GM19351 (cell line): Measurements from ENCODE around the gene SCARB1.
"Not testable (repeated sequence)": the region's sequence is repeated elsewhere in the genome, so short reads cannot be mapped to it uniquely, and the experiment has no call there.

ENCODE experiments used
- ATAC-seq: cut with Tn5 transposase; IDR thresholded peaks from one replicate; pipeline ENCODE4 v1.9.1; 2021; ENCODE audit warnings: mild to moderate bottlenecking, moderate library complexity; ENCODE audit not compliant: unreplicated experiment

The SCARB1 gene

DNA sequence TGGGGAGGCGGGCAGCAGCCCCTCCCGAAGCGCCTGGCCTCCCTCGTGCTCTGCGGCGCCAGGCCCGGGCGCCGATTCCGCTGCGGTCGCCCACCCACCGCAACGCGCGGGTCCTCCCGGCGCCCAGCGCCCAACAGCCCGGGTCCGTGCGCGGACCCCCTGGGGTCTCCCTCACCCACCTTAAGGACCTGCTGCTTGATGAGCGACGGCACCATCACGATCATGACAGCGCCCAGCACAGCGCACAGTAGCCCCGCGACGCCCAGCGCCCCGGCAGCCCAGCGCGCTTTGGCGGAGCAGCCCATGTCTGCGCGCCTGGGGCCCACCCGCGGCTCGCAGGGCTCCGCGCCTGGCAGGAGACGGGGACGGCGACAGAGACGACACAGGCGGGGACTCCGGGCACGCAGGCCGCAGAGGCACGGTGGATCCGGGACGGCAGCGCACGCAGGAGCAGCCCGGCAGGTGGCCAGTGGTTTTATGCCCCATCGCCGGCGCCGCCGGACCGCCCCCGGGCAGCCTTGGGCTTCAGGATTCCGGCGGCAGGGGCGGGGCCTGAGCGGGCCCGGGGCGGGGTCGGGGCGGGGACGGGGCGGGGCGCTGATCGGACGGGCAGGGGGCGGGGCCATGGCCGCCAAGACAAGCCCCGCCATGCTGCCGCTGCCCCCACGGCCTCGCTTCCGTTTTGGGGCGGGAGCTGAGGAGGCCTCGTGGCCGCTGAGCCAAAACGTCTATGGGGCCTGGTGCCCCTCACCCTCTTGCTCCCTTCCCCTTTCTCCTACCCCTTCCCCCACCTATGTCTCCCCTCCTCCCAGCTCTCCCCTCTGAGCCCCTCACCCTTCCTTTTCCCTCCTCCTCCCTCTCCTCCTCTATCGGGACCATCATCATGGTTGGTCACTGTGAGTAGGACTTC, at the start of gene SCARB1:
Gene SCARB1 (minus strand): TSS at position 449 of the 910 bp plus-strand sequence. CDS start 144 bp downstream, at position 305.
- ATAC-seq = peak; percentile 64

GRCh38 chr12:124912529-124913287, 49.0 kb upstream of the SCARB1 start:
- not testable (repeated sequence) for ATAC-seq

DNA sequence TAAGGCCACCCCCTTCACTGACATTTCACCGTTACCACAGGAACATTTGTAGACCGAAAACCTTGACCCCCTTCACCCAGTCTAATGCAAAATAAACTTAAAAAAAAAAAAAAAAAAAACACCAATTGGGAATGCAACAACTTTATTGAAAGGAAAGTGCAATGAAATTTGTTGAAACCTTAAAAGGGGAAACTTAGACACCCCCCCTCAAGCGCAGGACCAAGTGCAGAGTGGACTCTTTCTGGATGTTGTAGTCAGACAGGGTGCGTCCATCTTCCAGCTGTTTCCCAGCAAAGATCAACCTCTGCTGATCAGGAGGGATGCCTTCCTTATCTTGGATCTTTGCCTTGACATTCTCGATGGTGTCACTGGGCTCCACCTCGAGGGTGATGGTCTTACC, 47.9 kb upstream of the SCARB1 start:
- ATAC-seq = not testable (repeated sequence)

- no peak for ATAC-seq
Observed at GRCh38 chr12:124910561-124911478, 47.2 kb upstream of the SCARB1 start.

GRCh38 chr12:124909831-124910560, 46.3 kb upstream of the SCARB1 start:
- no peak for ATAC-seq

DNA sequence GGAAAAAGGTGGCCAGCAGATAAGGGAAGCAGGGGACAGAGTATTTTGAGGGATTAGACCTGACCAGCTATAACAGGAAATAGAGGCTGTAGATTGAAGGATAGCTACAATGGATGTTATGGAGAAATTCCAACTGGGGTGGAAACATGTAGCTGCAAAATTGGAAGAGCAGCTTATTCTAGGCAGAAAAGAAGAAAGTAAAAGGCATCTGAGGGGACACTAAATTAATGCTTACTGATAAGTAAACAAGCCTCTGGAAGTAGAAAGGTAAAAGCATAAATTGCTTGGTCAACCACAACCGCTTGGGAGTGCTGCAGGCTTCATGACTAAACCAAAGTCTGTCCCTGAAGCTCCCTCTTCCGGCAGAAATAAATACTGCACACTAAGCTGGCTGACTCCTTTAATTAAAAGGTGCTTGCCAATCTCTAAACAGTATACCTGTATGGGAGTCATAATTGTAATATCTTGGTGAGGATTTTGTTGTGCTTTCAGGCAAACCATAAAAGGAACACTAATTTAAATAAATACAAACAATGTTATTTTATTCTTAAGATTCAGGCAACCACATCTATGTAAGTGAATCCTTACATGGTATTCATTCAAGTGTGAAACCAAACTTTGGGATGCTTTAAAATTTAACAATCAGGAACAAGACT, 43.1 kb upstream of the SCARB1 start:
- ATAC-seq = peak; percentile 68

DNA sequence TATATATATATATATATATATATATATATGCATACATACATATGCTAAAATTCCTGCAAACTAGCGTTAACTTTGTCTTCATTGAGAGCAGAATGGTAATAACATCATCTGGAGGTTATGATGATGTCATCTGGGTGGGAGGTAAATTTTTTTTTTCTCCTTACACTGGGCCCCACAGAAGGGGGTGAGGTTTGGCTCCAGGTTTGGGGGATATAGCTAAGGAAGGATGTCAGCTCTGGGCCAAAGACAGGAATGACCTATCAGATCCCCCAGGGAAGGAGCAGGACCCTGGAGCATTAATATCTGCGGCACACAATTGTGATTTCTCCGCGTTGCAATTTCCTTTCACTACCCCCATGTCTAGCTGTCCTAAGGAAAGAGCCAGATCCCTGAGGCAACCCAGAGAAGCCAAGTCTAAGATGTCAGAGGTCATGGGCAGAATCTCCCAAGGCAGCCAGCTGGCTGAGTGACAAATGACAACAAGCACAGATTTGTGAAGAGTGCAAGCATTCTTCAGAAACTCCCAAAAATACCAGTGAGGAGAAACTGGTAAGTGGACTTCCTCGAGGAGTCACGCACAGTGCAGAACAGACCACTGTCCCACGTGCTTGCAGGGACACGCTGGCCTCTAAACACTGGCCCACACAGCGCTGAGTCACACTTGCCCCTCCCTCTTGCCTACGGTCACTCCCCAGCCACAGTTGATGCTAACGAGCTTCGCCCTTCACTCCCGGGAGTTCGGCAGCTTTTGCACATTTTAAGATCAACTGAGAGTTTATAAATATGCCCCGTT, 40.8 kb upstream of the SCARB1 start:
- no peak for ATAC-seq

DNA sequence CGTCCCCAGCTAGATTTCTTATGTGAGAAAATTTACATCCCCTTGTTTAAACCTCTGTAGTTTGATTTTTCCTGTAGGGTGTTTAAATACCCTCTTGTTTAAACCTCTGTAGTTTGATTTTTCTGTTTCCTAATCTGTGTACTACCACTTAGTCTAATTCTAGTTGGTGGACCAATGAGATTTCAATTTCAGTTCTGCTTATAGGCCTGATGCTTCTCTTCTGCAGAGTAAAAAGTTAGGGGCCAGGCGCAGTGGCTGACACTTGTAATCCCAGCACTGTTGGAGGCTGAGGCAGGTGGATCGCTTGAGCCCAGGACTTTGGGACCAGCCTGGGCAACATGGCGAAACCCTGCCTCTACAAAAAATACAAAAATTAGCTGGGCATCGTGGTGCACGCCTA, 39.3 kb upstream of the SCARB1 start:
- ATAC-seq = peak; percentile 57

DNA sequence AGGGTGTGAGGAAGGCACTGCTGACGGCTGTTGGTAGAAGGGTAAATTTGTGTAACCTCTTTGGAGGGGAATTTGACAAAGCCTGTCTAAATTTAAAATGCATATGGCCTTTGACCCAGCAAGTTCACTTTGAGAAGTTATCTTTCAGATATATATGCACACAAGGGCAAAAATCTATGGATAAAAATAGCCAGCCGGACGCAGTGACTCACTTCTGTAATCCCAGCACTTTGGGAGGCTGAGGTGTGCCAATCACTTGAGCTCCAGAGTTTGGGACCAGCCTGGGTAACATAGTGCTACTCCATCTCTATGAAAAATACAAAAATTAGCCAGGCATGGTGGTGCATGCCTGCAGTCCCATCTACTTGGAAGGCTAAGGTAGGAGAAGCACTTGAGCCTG, 37.3 kb upstream of the SCARB1 start:
- no peak for ATAC-seq

GRCh38 chr12:124900345-124900795, 36.7 kb upstream of the SCARB1 start:
- not testable (repeated sequence) for ATAC-seq

DNA sequence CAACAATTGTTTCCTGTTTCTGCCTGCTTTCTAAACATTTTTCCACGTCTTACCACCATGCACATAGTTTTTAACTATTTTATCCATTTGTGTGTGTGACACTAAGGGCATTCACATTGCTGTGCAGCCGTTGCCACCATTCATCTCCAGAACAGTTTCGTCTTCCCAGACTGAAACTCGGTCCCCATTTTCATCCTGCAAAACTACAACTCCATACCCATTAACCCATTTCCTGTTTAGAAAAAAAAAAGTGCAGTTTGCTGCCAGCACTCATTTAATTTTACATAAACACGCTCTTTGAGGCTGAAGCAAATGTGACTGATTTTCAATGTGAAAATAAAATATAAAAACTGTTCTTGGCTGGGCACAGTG, 35.2 kb upstream of the SCARB1 start:
- ATAC-seq = no peak

GRCh38 chr12:124898200-124898922, 34.7 kb upstream of the SCARB1 start:
- ATAC-seq = no peak

DNA sequence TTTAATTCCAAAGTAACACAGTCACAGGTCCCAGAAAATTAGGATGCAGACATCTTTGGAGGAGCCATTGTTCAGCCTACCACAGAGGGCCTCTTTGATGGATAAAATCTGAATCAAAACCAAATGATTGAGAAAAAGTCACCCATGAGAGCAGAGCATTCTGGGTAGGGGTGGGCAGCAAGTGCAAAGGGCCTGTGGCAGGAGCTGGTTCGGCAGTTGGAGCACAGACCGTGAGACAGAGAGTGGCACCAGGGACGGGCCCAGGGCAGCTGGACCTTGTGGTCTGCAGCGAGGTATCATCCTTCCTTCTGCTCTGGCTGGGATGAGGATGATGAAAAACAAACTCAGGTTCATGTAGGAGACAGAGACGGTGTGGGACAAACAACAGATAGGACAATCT, 32.8 kb upstream of the SCARB1 start:
- ATAC-seq = no peak

- peak; percentile 83 for ATAC-seq
Observed at GRCh38 chr12:124893792-124894516, 30.3 kb upstream of the SCARB1 start.

DNA sequence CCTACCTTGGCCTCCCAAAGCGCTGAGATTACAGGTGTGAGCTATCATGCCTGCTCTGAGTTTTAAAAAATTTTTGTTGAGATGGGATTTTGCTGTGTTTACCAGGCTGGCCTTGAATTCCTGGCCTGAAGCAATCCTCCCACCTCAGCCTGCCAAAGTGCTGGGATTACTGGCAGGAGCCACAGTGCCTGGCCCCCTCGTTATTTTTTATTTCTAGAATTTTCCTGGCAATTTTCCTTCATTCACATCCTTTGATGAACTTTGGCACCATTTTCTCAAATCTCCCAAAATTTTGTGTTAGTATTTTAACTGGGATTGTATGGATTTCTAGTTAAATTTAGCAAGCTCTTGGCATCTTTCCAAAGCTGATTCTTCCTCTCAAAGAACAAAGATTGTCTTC, 24.6 kb upstream of the SCARB1 start:
- no peak for ATAC-seq

DNA sequence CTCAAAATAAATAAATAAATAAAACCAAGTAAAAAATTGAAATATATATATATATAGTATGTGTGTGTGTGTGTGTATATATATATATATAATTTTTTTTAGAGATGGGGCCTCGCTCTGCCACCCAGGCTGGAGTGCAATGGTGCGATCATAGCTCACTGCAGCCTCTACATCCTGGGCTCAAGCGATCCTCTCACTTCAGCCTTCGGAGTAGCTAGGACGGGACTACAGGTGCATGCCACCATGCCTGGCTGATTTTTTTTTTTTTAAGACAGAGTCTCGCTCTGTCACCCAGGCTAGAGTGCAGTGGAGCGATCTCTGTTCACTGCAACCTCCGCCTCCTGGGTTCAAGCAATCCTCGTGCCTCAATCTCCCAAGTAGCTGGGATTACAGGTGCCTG, 24.1 kb upstream of the SCARB1 start:
- ATAC-seq = not testable (repeated sequence)
